ENCODE measurements around the gene USO1. TPM values are rescaled to one million over a fixed set of nuclear protein-coding genes. Genes with fewer than 3 reads are reported as not detected.

The USO1 gene
- total RNA-seq, 4 donors from 2014 or later: 57.5 to 112 (median 80.1) TPM

- no peak for TF ChIP-seq CTCF (IDR thresholded peaks at IDR 0.05; ENCODE audit: low read depth)
Observed at GRCh38 chr4:75745161-75745560, 20.8 kb downstream of the USO1 start.

- no peak for TF ChIP-seq CTCF (IDR thresholded peaks at IDR 0.05; ENCODE audit: low read depth)
Observed at GRCh38 chr4:75745721-75746199, 21.4 kb downstream of the USO1 start.

GRCh38 chr4:75752637-75753036 lies 28.3 kb downstream of the USO1 start:
- no peak for TF ChIP-seq CTCF (IDR thresholded peaks at IDR 0.05; ENCODE audit: low read depth)

- TF ChIP-seq CTCF (IDR thresholded peaks at IDR 0.05; ENCODE audit: low read depth): no peak
Observed at GRCh38 chr4:75769036-75769435, 44.7 kb downstream of the USO1 start.

- TF ChIP-seq CTCF (IDR thresholded peaks at IDR 0.05; ENCODE audit: low read depth): no peak
Observed at GRCh38 chr4:75771607-75772006, 47.2 kb downstream of the USO1 start.

GRCh38 chr4:75777589-75777988 lies 53.2 kb downstream of the USO1 start:
- no peak for TF ChIP-seq CTCF (IDR thresholded peaks at IDR 0.05; ENCODE audit: low read depth)

- TF ChIP-seq CTCF (IDR thresholded peaks at IDR 0.05; ENCODE audit: low read depth): no peak
Observed at GRCh38 chr4:75779105-75779757, 54.9 kb downstream of the USO1 start.

Data from subcutaneous adipose tissue (tissue), 4 donors.